ENCODE measurements around the gene TRABD2B.

Gene TRABD2B

GRCh38 chr1:48021792-48022191 lies 24.6 kb upstream of the TRABD2B start:
- DNase-seq: no peak

DNA sequence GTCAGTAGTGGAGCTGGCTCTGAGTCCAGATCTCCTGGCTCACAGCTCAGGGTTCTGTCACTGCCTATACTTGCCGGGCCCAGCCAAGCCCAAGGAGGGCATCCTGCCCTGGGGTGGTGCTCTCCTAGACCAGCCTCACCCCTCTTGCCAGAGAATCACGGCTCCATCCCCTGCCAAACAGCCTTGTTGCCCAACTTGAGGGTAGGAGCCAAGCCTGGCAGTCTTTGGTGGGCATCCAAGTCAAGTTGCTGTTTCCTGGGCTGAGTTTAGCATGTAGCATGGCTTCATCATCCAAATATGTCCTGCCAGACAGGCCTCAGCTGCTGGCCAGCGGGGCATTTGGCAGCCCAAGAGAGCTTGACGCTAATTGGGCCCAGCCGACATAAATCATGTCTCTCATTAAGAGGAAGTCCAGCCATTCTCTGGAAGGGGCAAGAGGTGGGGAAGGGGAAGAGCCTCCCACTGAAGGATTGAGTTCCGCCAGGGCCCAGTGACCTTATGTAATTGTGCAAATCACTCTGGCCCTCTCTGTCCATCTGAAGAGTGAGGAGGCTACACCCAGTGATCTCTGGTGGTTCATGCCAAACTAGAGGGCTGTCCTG lies 22.6 kb upstream of the TRABD2B start:
- DNase-seq: no peak

DNA sequence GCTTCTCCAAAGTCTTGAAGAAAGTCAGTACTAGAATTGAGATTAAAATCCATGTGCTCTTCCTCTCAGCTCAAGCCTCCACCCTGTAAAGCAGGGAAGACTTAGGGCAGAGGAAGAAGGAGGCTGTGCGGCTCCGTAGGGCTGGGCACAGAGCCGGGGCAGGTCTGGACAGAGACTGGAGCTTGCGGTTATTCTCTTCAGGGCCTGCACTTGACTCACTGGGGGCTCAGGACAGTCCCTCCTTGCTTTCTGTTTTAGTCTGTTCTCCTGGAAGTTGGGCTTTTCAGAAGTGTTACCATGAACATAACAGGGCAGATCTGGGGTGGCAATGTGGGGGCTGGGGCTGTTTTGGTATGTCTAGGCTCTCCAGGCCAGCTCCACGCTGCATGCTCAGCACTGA lies 21.6 kb upstream of the TRABD2B start:
- DNase-seq: no peak

DNA sequence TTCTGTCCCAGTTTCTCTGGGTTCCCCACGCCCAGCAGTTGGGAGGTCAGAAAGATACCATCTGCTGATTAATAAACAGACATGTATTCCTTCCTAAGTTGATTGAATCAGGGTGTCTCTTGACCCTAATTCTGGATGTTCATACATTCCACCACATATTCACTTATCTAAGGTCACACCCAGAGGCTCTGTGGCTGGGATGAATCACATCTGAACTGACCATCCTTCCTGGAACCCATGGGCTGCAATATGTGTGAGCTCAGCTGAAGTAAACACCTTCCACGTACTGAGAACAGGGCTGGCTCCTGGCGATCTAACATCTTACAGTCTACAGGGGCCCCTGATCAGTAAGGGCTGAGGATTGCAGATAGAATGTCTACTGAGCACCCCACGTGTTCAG lies 20.5 kb upstream of the TRABD2B start:
- no peak for DNase-seq

GRCh38 chr1:48016515-48016914 lies 19.3 kb upstream of the TRABD2B start:
- no peak for DNase-seq

DNA sequence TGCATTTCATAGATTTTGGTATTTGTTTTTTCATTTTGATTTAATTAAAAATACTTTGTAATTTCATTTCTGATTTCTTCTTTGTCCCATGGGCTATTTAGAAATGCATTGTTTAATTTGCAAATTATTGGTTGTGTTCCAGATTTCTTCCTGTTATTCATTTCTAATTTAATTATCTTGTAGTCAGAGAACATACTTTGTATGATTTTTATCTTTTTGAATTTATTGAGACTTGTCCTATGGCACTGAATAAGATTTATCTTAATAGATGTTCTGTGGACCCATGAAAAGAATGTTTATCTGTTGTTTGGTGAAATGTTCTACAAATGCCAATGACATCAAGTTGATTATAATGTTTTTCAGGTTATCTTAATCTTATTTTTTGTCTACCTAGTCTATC lies 16.1 kb upstream of the TRABD2B start:
- no peak for DNase-seq

DNA sequence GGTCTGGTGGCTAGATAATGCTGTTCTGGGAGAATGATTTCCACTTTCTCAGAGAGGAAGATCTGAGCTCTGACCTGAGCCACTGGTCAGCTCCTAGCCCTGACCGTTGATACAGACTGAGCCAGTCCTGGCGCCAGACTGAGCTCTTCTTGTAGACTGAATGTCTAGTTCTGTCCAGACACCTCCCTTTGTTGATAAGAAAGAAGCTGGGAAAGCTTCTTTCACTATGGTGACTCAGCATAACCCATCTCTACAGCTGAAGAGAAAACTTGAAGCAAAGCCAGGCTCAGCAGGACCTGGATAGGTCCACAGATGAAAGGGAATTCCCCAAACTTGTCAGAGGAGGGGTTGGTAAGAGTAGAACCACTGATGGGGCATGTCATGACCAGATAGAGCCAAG lies 9.9 kb upstream of the TRABD2B start:
- no peak for DNase-seq

DNA sequence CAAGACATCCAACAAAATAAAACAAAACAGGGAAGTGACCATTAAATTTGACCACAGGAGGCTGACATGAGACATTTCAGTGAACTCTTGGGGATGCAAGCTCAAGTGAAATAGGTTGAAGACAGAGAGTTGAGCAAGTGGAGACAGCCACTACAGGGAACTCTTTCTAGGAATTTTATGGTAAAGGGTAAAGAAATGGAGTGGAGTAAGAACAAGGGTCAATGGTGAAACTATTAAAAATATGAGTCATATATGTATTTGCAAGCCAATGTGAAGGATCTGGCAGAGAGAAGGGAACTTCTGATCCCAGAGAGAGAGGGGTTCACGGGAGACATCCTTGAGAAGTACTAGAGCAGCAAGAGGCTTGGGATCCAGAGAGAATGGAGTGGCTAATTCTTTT lies 9.1 kb upstream of the TRABD2B start:
- DNase-seq: no peak

DNA sequence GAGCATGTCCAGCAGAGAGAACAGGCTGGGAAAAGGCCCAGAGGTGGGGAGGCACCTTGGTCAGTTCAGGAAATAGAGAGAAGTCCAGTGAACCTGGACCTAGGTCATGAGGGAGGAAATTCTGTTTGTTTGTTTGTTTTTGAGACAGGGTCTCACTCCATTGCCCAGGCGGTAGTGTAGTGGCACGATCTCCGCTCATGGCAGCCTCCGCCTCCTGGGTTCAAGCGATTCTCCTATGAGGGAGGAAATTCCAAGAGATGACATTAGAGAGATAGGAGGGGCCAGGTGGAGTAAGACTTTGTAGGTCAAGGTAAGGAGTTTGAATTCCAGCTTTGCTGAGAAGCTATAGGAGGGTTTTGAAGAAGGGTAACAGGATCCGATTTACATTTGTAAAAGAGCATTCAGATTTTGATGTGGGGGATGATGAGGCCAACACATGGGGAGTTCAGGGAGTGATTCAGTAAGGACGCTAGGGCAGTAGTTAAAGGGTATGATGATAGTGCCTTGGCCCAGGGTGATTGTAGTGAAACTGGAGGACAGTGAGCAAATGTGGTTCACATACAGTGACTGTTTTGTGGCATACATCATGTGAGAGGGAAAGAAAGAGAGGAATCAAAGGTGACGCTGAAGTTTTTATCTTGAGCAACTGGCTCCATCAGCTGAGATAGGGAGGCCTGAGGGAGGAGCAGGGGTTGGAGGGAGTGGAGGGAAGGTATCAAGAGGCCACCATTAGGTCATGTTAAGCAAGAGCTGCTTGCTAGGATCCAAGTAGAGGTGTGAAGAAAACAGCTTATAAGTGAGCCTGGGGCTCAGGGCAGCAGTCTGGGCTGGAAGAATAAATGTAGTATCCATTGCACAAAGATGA lies 8.3 kb upstream of the TRABD2B start:
- no peak for DNase-seq

DNA sequence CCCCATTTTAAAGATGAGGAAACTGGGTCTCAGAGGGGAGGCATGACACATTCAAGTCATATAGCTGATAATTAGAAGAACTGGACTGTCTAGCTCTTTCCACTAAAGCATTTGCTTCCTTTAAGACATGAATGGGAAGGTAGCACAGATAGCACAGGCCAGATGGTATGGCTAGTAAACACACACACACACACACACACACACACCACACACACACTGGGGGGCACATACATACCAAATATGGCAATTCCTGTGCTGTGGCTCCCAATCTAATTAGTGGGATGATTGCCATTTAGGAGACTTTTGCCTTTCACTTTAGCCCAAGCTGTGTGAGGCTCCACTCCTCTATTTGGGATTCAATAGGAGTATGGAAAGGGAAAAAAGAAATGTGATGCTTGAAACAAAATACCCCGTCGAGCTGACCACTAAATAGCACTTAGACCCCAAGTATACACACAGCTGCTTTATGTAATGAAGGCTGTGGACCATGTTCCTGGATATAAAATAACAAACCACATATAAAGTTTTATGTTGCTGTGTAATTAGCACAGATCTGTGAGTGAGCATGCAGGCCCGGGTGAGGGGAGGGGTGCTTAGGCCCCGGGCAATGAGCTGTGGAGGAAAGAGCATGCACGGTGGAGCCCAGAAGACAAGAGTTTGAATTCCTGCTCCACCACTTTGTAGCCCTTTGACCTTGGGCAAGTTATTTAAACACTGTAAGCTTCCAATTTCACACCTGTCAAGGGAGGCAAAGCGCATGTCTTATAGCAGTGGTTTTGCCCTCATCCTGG lies 6.8 kb upstream of the TRABD2B start:
- no peak for DNase-seq

DNA sequence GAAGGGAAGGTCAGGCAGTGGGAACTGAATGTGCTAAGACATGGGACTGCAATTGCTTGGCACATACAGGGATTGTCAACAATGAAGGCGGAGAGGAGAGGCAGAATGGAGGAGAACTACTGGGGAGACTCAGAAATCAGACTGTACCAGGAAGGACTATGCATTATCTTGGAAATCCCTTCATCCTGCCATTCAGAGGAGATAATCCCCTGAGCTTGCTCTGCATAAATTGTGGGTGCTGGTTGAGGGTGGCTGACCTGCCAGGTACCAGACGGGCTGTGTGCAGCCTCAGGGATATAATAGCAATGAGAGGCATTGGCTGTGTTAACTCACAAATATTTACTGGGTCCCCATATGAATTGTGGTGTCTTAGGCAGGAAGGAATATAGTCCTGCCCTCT lies 5.0 kb upstream of the TRABD2B start:
- DNase-seq: no peak

DNA sequence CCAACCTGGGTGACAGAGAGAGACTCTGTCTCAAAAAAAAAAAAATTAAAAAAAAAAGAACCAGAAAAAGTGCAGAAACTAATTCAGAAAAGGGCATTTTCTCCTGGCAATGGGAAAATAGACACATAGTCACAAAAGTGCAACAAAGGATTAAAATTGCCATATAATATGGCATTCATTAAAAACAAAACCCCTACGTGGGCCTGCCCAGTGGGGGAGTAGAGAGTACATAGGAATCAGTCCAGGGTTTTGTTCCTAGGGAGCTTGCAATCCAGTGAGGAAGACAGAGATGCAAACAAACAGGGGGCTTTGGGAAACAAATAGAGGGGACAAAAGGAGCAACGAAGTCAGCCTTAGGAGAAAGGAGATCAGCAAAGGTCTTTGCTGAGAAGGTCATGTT lies 4.5 kb upstream of the TRABD2B start:
- no peak for DNase-seq

- DNase-seq: no peak
Observed at GRCh38 chr1:48000883-48001282, 3.7 kb upstream of the TRABD2B start.

- no peak for DNase-seq
Observed at GRCh38 chr1:47999097-47999496, 1.9 kb upstream of the TRABD2B start.

DNA sequence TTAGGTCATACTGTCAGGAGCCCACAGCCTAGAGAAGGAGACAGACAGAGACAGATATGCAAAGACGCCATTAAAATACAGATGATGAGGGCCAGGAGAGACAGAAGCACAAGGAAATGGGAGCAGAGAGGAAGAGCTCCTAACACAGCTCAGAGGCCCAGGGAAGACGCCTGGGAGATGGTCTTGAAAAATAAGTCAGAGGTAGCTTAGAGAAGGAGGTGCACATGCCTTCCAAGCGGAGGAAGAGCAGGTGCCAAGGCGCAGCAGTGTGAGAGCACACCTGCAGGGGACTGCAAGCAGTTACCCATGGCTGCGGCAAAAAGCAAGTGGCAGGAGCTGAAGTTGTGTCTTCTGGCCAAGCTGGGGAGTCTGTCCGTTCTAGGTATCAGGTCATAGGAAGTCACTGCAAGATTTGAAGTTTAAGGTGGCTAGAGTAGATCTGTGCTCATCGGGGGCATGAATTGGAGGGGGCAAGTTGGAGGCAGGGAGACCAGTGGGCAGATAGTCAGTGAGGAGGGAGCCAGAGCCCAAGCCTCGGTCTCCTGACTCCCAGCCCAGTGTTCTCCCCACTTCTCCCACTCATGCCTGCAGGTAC lies 1.3 kb upstream of the TRABD2B start:
- DNase-seq: no peak

GRCh38 chr1:47996406-47997226 lies 569 bp downstream of the TRABD2B start:
- no peak for DNase-seq

DNA sequence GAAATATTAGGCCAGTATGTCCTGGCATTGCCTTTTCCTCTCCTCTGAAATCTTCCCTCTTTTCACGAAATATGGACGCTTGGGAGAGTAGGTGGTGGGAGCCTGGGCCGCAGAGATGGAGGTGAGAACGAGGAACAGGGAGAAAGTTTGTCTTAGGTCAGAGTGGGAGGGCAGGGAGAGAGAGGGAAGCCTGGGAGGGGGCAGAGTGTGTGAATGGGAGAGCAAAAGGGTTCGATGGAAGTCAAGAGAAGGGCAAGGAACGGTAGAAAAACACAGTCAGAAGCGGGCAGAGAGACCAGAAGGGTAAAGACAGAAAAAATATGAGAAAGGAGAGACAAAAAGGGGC lies 1.2 kb downstream of the TRABD2B start:
- DNase-seq: no peak

GRCh38 chr1:47995306-47996050 lies 1.7 kb downstream of the TRABD2B start:
- DNase-seq: no peak

DNA sequence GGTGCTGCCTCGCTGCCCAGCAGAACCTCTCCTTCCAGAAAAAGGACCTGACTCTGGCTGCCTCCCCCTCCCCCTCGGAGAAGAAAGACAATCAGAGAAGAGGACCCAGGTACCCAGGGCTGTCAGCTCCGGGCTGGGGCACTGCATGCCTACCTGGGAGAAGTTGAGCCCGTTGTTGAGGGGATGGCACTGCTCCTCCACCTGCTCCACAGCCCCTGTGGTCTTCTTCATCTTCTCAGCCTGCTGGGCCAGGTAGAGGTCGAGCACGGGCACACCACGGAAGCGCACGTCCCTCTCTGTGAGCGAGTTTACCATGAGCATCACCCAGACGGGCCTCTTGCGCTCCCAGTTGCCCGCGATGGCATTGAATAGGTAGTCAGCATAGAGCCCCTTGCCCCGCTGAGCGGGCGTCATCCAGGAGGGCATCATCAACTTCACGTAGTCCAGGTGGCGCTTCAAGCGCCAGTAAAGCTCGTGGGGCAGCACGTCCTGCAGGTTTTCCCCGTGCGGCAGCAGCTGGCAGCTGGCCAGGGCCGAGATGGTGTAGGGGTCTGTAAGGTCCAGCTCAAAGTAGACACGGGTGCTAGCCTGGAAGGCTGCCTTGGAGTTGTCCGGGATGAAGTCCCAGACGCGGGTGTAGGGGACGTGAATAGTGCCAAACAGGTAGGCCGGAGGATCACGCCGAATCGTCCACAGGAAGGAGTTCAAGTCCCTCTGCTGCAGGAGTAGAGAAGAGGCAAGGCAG lies 3.1 kb downstream of the TRABD2B start:
- no peak for DNase-seq

- no peak for DNase-seq
Observed at GRCh38 chr1:47993416-47993740, 3.8 kb downstream of the TRABD2B start.

GRCh38 chr1:47992720-47993415 lies 4.3 kb downstream of the TRABD2B start:
- DNase-seq: no peak
